ENCODE results near the gene GNAI3. TPM values are rescaled to one million over a fixed set of nuclear protein-coding genes. Genes with fewer than 3 reads are reported as not detected.

Gene GNAI3
- polyA plus RNA-seq, 1 donor from 2014 or later: 10.6 TPM

DNA sequence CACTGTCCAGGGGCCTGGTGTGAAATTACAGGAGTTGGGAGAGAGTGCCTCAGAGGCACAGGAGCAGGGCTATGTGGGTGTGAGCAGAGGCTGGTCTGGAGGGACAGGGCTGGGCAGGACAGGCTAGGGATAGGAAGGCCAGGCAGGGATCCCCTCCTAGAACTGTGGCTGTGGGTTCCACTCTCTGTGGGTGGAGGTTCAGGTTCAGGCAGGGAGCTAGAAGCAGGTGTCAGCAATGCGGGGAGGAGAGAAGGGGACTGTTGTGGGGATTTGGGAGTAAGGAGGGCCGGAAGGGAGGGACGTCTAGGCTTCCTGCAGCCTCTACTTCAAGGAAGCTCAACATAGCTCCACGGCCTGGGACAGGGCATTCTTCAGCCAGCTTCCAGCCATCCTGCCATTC lies 17.0 kb upstream of the GNAI3 start:
- no peak overlapping the region for H3K4me2 ChIP-seq (ENCODE audit: low read length)
- H3K9me2 ChIP-seq (ENCODE audit: insufficient read depth, low read length): no peaks in the 10 kb centered on the region
- no peaks in the 10 kb centered on the region for H3F3A ChIP-seq (ENCODE audit: insufficient read depth, low read length, poor library complexity, severe bottlenecking)
- H3K9me3 ChIP-seq (ENCODE audit: low read length): no peaks in the 10 kb centered on the region
- no peaks in the 10 kb centered on the region for H3K27me3 ChIP-seq (ENCODE audit: insufficient read depth, low read depth, low read length)
- no peak overlapping the region for H3K4me3 ChIP-seq (ENCODE audit: low read length)
- H2AFZ ChIP-seq (ENCODE audit: low read depth, low read length): no peak overlapping the region
- no peak overlapping the region for H3K9ac ChIP-seq (ENCODE audit: low read length)
- no peaks in the 10 kb centered on the region for H4K20me1 ChIP-seq (ENCODE audit: insufficient read depth)
- no peaks in the 10 kb centered on the region for H3K36me3 ChIP-seq (ENCODE audit: insufficient read depth, low read length)
- TF ChIP-seq POLR2AphosphoS5 (IDR thresholded peaks at IDR 0.05) (no peak), RAD21 (conservative IDR thresholded peaks at IDR 0.05) (no peak), TAF1 (IDR thresholded peaks at IDR 0.05; ENCODE audit: low read depth) (no peak), MXI1 (conservative IDR thresholded peaks at IDR 0.05; ENCODE audit: poor library complexity, severe bottlenecking) (no peak), EZH2 (IDR thresholded peaks at IDR 0.05; ENCODE audit: borderline replicate concordance, insufficient read depth, low read length, poor library complexity, severe bottlenecking) (no peak), EP300 (conservative IDR thresholded peaks at IDR 0.05; ENCODE audit: poor library complexity, severe bottlenecking) (no peak), SMC3 (conservative IDR thresholded peaks at IDR 0.05; ENCODE audit: poor library complexity) (no peak)
- TF ChIP-seq, protein P1, sequence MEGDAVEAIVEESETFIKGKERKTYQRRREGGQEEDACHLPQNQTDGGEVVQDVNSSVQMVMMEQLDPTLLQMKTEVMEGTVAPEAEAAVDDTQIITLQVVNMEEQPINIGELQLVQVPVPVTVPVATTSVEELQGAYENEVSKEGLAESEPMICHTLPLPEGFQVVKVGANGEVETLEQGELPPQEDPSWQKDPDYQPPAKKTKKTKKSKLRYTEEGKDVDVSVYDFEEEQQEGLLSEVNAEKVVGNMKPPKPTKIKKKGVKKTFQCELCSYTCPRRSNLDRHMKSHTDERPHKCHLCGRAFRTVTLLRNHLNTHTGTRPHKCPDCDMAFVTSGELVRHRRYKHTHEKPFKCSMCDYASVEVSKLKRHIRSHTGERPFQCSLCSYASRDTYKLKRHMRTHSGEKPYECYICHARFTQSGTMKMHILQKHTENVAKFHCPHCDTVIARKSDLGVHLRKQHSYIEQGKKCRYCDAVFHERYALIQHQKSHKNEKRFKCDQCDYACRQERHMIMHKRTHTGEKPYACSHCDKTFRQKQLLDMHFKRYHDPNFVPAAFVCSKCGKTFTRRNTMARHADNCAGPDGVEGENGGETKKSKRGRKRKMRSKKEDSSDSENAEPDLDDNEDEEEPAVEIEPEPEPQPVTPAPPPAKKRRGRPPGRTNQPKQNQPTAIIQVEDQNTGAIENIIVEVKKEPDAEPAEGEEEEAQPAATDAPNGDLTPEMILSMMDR (IDR thresholded peaks at IDR 0.05; ENCODE audit: poor library complexity, severe bottlenecking): no peak
- TF ChIP-seq, protein P2, sequence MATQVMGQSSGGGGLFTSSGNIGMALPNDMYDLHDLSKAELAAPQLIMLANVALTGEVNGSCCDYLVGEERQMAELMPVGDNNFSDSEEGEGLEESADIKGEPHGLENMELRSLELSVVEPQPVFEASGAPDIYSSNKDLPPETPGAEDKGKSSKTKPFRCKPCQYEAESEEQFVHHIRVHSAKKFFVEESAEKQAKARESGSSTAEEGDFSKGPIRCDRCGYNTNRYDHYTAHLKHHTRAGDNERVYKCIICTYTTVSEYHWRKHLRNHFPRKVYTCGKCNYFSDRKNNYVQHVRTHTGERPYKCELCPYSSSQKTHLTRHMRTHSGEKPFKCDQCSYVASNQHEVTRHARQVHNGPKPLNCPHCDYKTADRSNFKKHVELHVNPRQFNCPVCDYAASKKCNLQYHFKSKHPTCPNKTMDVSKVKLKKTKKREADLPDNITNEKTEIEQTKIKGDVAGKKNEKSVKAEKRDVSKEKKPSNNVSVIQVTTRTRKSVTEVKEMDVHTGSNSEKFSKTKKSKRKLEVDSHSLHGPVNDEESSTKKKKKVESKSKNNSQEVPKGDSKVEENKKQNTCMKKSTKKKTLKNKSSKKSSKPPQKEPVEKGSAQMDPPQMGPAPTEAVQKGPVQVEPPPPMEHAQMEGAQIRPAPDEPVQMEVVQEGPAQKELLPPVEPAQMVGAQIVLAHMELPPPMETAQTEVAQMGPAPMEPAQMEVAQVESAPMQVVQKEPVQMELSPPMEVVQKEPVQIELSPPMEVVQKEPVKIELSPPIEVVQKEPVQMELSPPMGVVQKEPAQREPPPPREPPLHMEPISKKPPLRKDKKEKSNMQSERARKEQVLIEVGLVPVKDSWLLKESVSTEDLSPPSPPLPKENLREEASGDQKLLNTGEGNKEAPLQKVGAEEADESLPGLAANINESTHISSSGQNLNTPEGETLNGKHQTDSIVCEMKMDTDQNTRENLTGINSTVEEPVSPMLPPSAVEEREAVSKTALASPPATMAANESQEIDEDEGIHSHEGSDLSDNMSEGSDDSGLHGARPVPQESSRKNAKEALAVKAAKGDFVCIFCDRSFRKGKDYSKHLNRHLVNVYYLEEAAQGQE (IDR thresholded peaks at IDR 0.05; ENCODE audit: borderline replicate concordance): no peak
- no peaks in the 10 kb centered on the region for H3K79me2 ChIP-seq (replicated peaks; ENCODE audit: insufficient read depth, low read length)
- no peak overlapping the region for H3K27ac ChIP-seq (ENCODE audit: low read length)

DNA sequence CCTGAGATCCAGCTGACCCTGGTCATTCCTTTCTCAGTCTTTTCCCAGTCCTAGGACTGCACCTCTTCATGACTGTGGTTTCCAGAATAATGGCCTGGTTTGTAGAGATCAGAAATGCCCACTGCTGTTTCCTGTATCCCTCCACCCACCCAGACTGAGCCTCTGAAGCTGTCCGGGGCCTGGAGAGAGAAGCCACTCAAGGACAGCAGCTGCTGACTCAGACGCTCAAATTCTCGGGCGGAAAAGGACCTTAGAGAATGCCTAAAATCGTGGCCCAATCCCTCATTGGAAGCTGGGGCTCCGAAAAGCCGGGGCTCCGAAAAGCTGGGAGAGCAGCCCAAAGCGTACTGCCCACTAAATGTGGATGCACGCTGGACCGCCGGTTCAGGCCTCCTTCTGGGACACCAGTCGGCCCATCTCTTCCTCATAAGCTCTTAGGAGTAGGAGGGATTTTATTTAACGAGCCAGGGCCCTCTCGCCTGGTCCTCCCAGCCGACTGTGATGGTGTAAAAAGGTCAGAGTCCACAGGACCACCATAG lies 16.5 kb upstream of the GNAI3 start:
- H3K9me2 ChIP-seq (ENCODE audit: insufficient read depth, low read length): no peaks in the 10 kb centered on the region
- H3K9ac ChIP-seq (ENCODE audit: low read length): no peak overlapping the region
- no peaks in the 10 kb centered on the region for H4K20me1 ChIP-seq (ENCODE audit: insufficient read depth)
- H3K9me3 ChIP-seq (ENCODE audit: low read length): no peaks in the 10 kb centered on the region
- H2AFZ ChIP-seq (ENCODE audit: low read depth, low read length): no peak overlapping the region
- H3K27me3 ChIP-seq (ENCODE audit: insufficient read depth, low read depth, low read length): no peaks in the 10 kb centered on the region
- no peaks in the 10 kb centered on the region for H3K36me3 ChIP-seq (ENCODE audit: insufficient read depth, low read length)
- no peak overlapping the region for H3K27ac ChIP-seq (ENCODE audit: low read length)
- H3F3A ChIP-seq (ENCODE audit: insufficient read depth, low read length, poor library complexity, severe bottlenecking): no peaks in the 10 kb centered on the region
- H3K4me3 ChIP-seq (ENCODE audit: low read length): no peak overlapping the region
- no peaks in the 10 kb centered on the region for H3K79me2 ChIP-seq (replicated peaks; ENCODE audit: insufficient read depth, low read length)
- TF ChIP-seq SMC3 (conservative IDR thresholded peaks at IDR 0.05; ENCODE audit: poor library complexity) (no peak), EZH2 (IDR thresholded peaks at IDR 0.05; ENCODE audit: borderline replicate concordance, insufficient read depth, low read length, poor library complexity, severe bottlenecking) (no peak), EP300 (conservative IDR thresholded peaks at IDR 0.05; ENCODE audit: poor library complexity, severe bottlenecking) (no peak), POLR2AphosphoS5 (IDR thresholded peaks at IDR 0.05) (no peak), RAD21 (conservative IDR thresholded peaks at IDR 0.05) (no peak), MXI1 (conservative IDR thresholded peaks at IDR 0.05; ENCODE audit: poor library complexity, severe bottlenecking) (no peak), TAF1 (IDR thresholded peaks at IDR 0.05; ENCODE audit: low read depth) (no peak)
- TF ChIP-seq, protein P1 (IDR thresholded peaks at IDR 0.05; ENCODE audit: poor library complexity, severe bottlenecking): no peak
- TF ChIP-seq, protein P2 (IDR thresholded peaks at IDR 0.05; ENCODE audit: borderline replicate concordance): no peak
- H3K4me2 ChIP-seq (ENCODE audit: low read length): no peak overlapping the region

Measured in neural cell (in vitro differentiated cells).